ENCODE results near the gene OLFML1.

Gene OLFML1

DNA sequence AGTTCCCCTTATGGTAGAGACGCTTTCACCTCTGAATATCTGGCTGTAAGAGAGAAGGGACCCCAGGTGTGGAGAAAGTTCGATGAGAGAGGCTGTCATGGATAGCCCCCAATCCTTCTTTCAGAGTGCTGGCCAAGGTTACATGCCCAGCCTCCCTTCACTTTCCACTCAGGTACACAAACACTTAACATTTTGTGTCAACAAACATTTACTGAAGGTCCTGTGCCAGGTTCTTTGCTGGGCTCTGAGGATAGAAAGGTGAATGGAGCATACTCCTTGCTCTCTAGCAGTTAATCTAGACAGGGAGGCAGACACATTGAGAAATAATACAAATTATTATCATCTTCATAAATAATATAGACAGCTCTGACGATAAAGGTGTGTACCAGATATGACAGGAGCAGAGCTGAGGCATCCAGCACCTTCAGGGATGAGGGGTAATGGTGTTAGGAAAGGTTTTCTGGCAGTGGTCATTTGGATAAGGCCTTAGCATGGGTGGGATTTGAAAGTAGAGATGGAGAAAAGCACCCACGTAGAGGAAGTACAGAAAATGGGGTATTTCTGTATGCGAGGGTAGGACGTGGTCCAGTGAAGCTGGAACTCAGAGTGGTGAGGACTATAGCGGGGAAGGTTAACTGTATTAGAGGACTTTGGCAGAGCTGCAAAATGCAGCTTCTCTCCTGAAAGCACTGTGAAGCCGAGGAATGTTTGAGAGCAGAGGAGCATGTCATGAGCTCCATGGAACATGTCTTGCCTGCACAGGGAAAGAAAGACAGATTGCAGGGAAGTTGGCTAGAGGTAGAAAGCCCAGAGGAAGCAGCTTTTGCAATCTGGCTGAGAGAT lies 48.1 kb downstream of the OLFML1 start:
- no peaks in the 10 kb centered on the region for H3K4me1 ChIP-seq (ENCODE audit: control insufficient read depth, insufficient read depth, low read depth, low read length)
- no peaks in the 10 kb centered on the region for H3K36me3 ChIP-seq (ENCODE audit: control insufficient read depth in 1 of 2, insufficient read depth in 2 of 2, low read depth in 1 of 2, low read length in 2 of 2)
- no peak overlapping the region for H3K18ac ChIP-seq (ENCODE audit: low read depth in 1 of 2, low read length in 2 of 2)
- WGBS, result 79% methylated on average over 7 of the region's 8 CpGs
- H2AK5ac ChIP-seq (ENCODE audit: low read length, severe bottlenecking), result no peak overlapping the region
- no peak overlapping the region for H3K27ac ChIP-seq (ENCODE audit: low read length, poor library complexity, severe bottlenecking)
- H2BK120ac ChIP-seq (ENCODE audit: low read depth, low read length), result no peak overlapping the region
- no peak overlapping the region for H3K14ac ChIP-seq (ENCODE audit: low read length in 2 of 2)
- H3K27me3 ChIP-seq (ENCODE audit: control insufficient read depth in 1 of 2, insufficient read depth in 1 of 2, low read length in 2 of 2), result peaks cover 0 to 29% of the 10 kb centered on the region in 2 experiments
- H2BK12ac ChIP-seq (ENCODE audit: low read length in 2 of 2), result no peak overlapping the region
- H3K4me2 ChIP-seq (ENCODE audit: low read length, poor library complexity, severe bottlenecking), result no peak overlapping the region
- no peak overlapping the region for H4K8ac ChIP-seq (ENCODE audit: low read length)
- H3K79me1 ChIP-seq (replicated peaks; ENCODE audit: low read length, poor library complexity, severe bottlenecking), result no peaks in the 10 kb centered on the region
- no peak overlapping the region for H3K9ac ChIP-seq (ENCODE audit: low read length)
- no peak overlapping the region for H3K4me3 ChIP-seq (ENCODE audit: insufficient read depth in 1 of 2, low read depth in 1 of 2, low read length in 2 of 2)
- DNase-seq, result no peak
- H2AFZ ChIP-seq (ENCODE audit: low read depth, low read length), result no peak overlapping the region
- H4K91ac ChIP-seq (ENCODE audit: low read length), result no peak overlapping the region
- no peak overlapping the region for H3K23ac ChIP-seq (ENCODE audit: low read length in 2 of 2)
- no peak overlapping the region for H2BK5ac ChIP-seq (ENCODE audit: low read depth, low read length, poor library complexity, severe bottlenecking)
- H3K4ac ChIP-seq (ENCODE audit: low read depth in 1 of 2, low read length in 2 of 2), result no peak overlapping the region
- no peaks in the 10 kb centered on the region for H3K9me3 ChIP-seq (ENCODE audit: control insufficient read depth, low read length)
- H2BK15ac ChIP-seq (ENCODE audit: low read depth, poor library complexity, severe bottlenecking), result no peak overlapping the region

DNA sequence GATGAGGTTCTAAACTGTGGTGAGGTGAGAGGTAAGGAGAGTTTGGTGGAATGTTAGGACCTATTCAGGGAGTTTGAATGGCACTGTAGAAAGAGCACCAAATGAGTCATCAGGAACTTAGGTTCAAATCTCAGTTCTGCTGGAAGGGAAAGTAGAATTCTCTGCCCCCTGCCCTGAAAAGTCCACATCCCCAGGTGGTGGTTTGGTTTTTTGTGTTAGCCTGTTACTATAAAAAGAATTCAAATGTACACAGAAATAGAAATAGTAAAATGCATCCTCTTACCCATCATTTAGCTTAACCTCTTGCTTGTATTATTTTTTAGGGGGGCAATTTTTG lies 48.7 kb downstream of the OLFML1 start:
- H3K4ac ChIP-seq (ENCODE audit: low read depth in 1 of 2, low read length in 2 of 2), result no peak overlapping the region
- no peak overlapping the region for H3K18ac ChIP-seq (ENCODE audit: low read depth in 1 of 2, low read length in 2 of 2)
- no peak overlapping the region for H4K8ac ChIP-seq (ENCODE audit: low read length)
- H3K23ac ChIP-seq (ENCODE audit: low read length in 2 of 2), result no peak overlapping the region
- H3K4me2 ChIP-seq (ENCODE audit: low read length, poor library complexity, severe bottlenecking), result no peak overlapping the region
- no peak for DNase-seq
- H3K9me3 ChIP-seq (ENCODE audit: control insufficient read depth, low read length), result no peaks in the 10 kb centered on the region
- no peaks in the 10 kb centered on the region for H3K4me1 ChIP-seq (ENCODE audit: control insufficient read depth, insufficient read depth, low read depth, low read length)
- no peaks in the 10 kb centered on the region for H3K36me3 ChIP-seq (ENCODE audit: control insufficient read depth in 1 of 2, insufficient read depth in 2 of 2, low read depth in 1 of 2, low read length in 2 of 2)
- H2BK15ac ChIP-seq (ENCODE audit: low read depth, poor library complexity, severe bottlenecking), result no peak overlapping the region
- H3K14ac ChIP-seq (ENCODE audit: low read length in 2 of 2), result no peak overlapping the region
- no peak overlapping the region for H4K91ac ChIP-seq (ENCODE audit: low read length)
- no peak overlapping the region for H2BK5ac ChIP-seq (ENCODE audit: low read depth, low read length, poor library complexity, severe bottlenecking)
- no peaks in the 10 kb centered on the region for H3K79me1 ChIP-seq (replicated peaks; ENCODE audit: low read length, poor library complexity, severe bottlenecking)
- no peak overlapping the region for H3K4me3 ChIP-seq (ENCODE audit: insufficient read depth in 1 of 2, low read depth in 1 of 2, low read length in 2 of 2)
- H3K9ac ChIP-seq (ENCODE audit: low read length), result no peak overlapping the region
- no peak overlapping the region for H2AK5ac ChIP-seq (ENCODE audit: low read length, severe bottlenecking)
- H2AFZ ChIP-seq (ENCODE audit: low read depth, low read length), result no peak overlapping the region
- H3K27ac ChIP-seq (ENCODE audit: low read length, poor library complexity, severe bottlenecking), result no peak overlapping the region
- no peak overlapping the region for H2BK120ac ChIP-seq (ENCODE audit: low read depth, low read length)
- H2BK12ac ChIP-seq (ENCODE audit: low read length in 2 of 2), result no peak overlapping the region
- peaks cover 0 to 30% of the 10 kb centered on the region in 2 experiments for H3K27me3 ChIP-seq (ENCODE audit: control insufficient read depth in 1 of 2, insufficient read depth in 1 of 2, low read length in 2 of 2)

DNA sequence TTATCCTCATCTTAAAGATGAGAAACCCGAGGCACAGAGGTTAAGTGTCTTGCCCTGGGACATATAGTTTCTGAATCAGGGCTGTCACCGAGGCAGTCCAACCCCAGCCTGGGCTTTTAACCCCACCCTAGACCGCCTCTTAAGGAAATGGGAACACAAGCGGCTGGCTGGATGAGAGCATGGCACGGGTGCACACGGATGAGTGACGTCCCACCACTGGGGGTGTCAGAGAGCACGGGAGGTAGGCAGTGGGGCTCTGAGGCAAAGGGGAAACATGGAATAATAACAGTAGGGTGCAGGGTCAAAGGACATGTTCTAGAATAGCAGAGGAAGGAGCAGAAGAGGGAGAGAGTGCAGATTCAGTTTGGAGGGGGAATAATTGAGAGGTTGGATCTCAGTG lies 50.8 kb downstream of the OLFML1 start:
- Histone ChIP-seq H3K23ac (ENCODE audit: low read length in 2 of 2) (peak overlapping the region in 1 of 2 experiments; percentile 70), H2AFZ (ENCODE audit: low read depth, low read length) (no peak overlapping the region), H4K91ac (ENCODE audit: low read length) (no peak overlapping the region), H3K4me1 (ENCODE audit: control insufficient read depth, insufficient read depth, low read depth, low read length) (no peaks in the 10 kb centered on the region), H3K27ac (ENCODE audit: low read length, poor library complexity, severe bottlenecking) (no peak overlapping the region), H4K8ac (ENCODE audit: low read length) (no peak overlapping the region), H3K9ac (ENCODE audit: low read length) (no peak overlapping the region), H2BK15ac (ENCODE audit: low read depth, poor library complexity, severe bottlenecking) (no peak overlapping the region), H2BK120ac (ENCODE audit: low read depth, low read length) (no peak overlapping the region), H3K14ac (ENCODE audit: low read length in 2 of 2) (no peak overlapping the region), H3K4me3 (ENCODE audit: insufficient read depth in 1 of 2, low read depth in 1 of 2, low read length in 2 of 2) (no peak overlapping the region), H2BK12ac (ENCODE audit: low read length in 2 of 2) (no peak overlapping the region), H3K18ac (ENCODE audit: low read depth in 1 of 2, low read length in 2 of 2) (no peak overlapping the region), H2BK5ac (ENCODE audit: low read depth, low read length, poor library complexity, severe bottlenecking) (no peak overlapping the region), H3K79me1 (replicated peaks; ENCODE audit: low read length, poor library complexity, severe bottlenecking) (no peaks in the 10 kb centered on the region), H3K4me2 (ENCODE audit: low read length, poor library complexity, severe bottlenecking) (no peak overlapping the region), H3K4ac (ENCODE audit: low read depth in 1 of 2, low read length in 2 of 2) (no peak overlapping the region), H2AK5ac (ENCODE audit: low read length, severe bottlenecking) (no peak overlapping the region), H3K9me3 (ENCODE audit: control insufficient read depth, low read length) (no peaks in the 10 kb centered on the region), H3K27me3 (ENCODE audit: control insufficient read depth in 1 of 2, insufficient read depth in 1 of 2, low read length in 2 of 2) (peaks cover 0 to 44% of the 10 kb centered on the region in 2 experiments), H3K36me3 (ENCODE audit: control insufficient read depth in 1 of 2, insufficient read depth in 2 of 2, low read depth in 1 of 2, low read length in 2 of 2) (no peaks in the 10 kb centered on the region)
- no peak for DNase-seq
- 42% methylated on average over 8 of the region's 8 CpGs for WGBS

DNA sequence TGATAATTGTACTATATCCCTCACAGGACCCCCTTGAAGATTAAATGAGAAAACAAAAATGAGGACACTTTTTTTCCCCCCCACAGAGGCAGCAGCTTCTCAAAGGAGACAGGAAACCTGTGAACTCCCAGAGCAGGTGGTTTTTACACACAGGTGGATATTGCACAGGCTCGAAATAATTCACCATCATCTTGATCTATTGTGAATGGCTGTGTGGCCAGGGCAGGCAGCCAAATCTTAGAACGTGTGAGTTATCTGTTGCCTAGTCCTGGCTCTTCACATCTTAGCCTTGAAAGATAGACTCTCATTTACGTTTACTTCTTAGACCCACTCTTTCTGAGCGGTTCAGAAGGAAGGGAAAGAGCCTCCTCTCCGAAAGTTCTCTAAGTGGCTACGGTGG lies 52.0 kb downstream of the OLFML1 start:
- Histone ChIP-seq H3K4me3 (ENCODE audit: insufficient read depth in 1 of 2, low read depth in 1 of 2, low read length in 2 of 2) (no peak overlapping the region), H3K4me1 (ENCODE audit: control insufficient read depth, insufficient read depth, low read depth, low read length) (no peaks in the 10 kb centered on the region), H3K79me1 (replicated peaks; ENCODE audit: low read length, poor library complexity, severe bottlenecking) (no peaks in the 10 kb centered on the region), H3K14ac (ENCODE audit: low read length in 2 of 2) (no peak overlapping the region), H3K27ac (ENCODE audit: low read length, poor library complexity, severe bottlenecking) (no peak overlapping the region), H3K4ac (ENCODE audit: low read depth in 1 of 2, low read length in 2 of 2) (no peak overlapping the region), H3K9me3 (ENCODE audit: control insufficient read depth, low read length) (no peaks in the 10 kb centered on the region), H4K91ac (ENCODE audit: low read length) (no peak overlapping the region), H4K8ac (ENCODE audit: low read length) (no peak overlapping the region), H2AK5ac (ENCODE audit: low read length, severe bottlenecking) (no peak overlapping the region), H2BK12ac (ENCODE audit: low read length in 2 of 2) (no peak overlapping the region), H3K36me3 (ENCODE audit: control insufficient read depth in 1 of 2, insufficient read depth in 2 of 2, low read depth in 1 of 2, low read length in 2 of 2) (no peaks in the 10 kb centered on the region), H3K9ac (ENCODE audit: low read length) (no peak overlapping the region), H2BK120ac (ENCODE audit: low read depth, low read length) (no peak overlapping the region), H2AFZ (ENCODE audit: low read depth, low read length) (no peak overlapping the region), H3K4me2 (ENCODE audit: low read length, poor library complexity, severe bottlenecking) (no peak overlapping the region), H3K23ac (ENCODE audit: low read length in 2 of 2) (no peak overlapping the region), H2BK5ac (ENCODE audit: low read depth, low read length, poor library complexity, severe bottlenecking) (no peak overlapping the region), H3K18ac (ENCODE audit: low read depth in 1 of 2, low read length in 2 of 2) (no peak overlapping the region), H3K27me3 (ENCODE audit: control insufficient read depth in 1 of 2, insufficient read depth in 1 of 2, low read length in 2 of 2) (peaks cover 0 to 44% of the 10 kb centered on the region in 2 experiments), H2BK15ac (ENCODE audit: low read depth, poor library complexity, severe bottlenecking) (no peak overlapping the region)
- 83% methylated on average over 6 of the region's 6 CpGs for WGBS
- DNase-seq, result no peak

Measured in mesenchymal stem cell (in vitro differentiated cells and primary cell).